Measurements from ENCODE around the gene INIP. TPM values are rescaled to one million over a fixed set of nuclear protein-coding genes. Genes with fewer than 3 reads are reported as not detected.

INIP gene
- polyA plus RNA-seq, 1 experiment = 29.2 TPM

- CTCF ChIA-PET = no interaction called here
- no peak for TF ChIP-seq CTCF (IDR thresholded peaks at IDR 0.05; ENCODE audit: low read depth, low read length)
- Histone ChIP-seq H3K9me3 (ENCODE audit: control insufficient read depth, insufficient read depth, low read length) (no peaks in the 10 kb centered on the region; the same call in 1 of the 2 replicates), H3K27me3 (ENCODE audit: control insufficient read depth, insufficient read depth, low read length) (no peaks in the 10 kb centered on the region), H3K4me3 (ENCODE audit: low read depth, low read length) (no peak overlapping the region), H3K27ac (ENCODE audit: low read depth, low read length) (no peak overlapping the region)
- POLR2A ChIA-PET = no interaction called here
- no peak for DNase-seq (ENCODE audit: low read depth, low spot score)
Measured at GRCh38 chr9:112659906-112660305, 58.0 kb downstream of the INIP start.

GRCh38 chr9:112655668-112656067 lies 62.2 kb downstream of the INIP start:
- CTCF ChIA-PET = no interaction called here
- no peak overlapping the region for H3K27ac ChIP-seq (ENCODE audit: low read depth, low read length)
- H3K27me3 ChIP-seq (ENCODE audit: control insufficient read depth, insufficient read depth, low read length) = no peaks in the 10 kb centered on the region
- H3K4me3 ChIP-seq (ENCODE audit: low read depth, low read length) = no peak overlapping the region
- TF ChIP-seq CTCF (IDR thresholded peaks at IDR 0.05; ENCODE audit: low read depth, low read length) = no peak
- no peak for DNase-seq (ENCODE audit: low read depth, low spot score)
- POLR2A ChIA-PET = no interaction called here
- no peaks in the 10 kb centered on the region; the same call in 1 of the 2 replicates for H3K9me3 ChIP-seq (ENCODE audit: control insufficient read depth, insufficient read depth, low read length)

DNA sequence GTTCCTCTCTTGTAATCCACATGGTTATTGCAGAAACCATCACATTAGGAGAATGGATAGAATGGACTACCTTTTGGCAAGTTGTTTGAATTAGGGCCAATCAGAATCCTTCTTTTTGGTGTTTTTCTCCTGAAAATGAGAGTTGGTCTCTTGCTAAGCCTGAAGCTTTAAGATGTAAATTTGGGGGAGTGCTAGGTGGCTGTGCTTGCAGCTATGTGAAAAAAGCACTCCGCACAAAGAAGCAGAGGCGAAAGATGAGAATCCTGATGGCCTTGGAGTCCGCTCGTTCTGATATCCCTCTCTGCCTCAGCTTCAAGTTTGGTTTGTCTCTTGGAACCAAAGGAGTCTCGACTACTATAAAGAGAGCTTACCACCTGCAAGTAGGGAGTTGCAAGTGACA lies 63.6 kb downstream of the INIP start:
- no peak for DNase-seq (ENCODE audit: low read depth, low spot score)
- Histone ChIP-seq H3K27me3 (ENCODE audit: control insufficient read depth, insufficient read depth, low read length) (no peaks in the 10 kb centered on the region), H3K4me3 (ENCODE audit: low read depth, low read length) (no peak overlapping the region), H3K9me3 (ENCODE audit: control insufficient read depth, insufficient read depth, low read length) (no peaks in the 10 kb centered on the region; the same call in 1 of the 2 replicates), H3K27ac (ENCODE audit: low read depth, low read length) (no peak overlapping the region)
- CTCF ChIA-PET = no interaction called here
- TF ChIP-seq CTCF (IDR thresholded peaks at IDR 0.05; ENCODE audit: low read depth, low read length) = no peak
- POLR2A ChIA-PET = no interaction called here

GRCh38 chr9:112648624-112649023 lies 69.3 kb downstream of the INIP start:
- POLR2A ChIA-PET = no interaction called here
- H3K27ac ChIP-seq (ENCODE audit: low read depth, low read length) = no peak overlapping the region
- CTCF ChIA-PET = no interaction called here
- DNase-seq (ENCODE audit: low read depth, low spot score) = no peak
- H3K9me3 ChIP-seq (ENCODE audit: control insufficient read depth, insufficient read depth, low read length) = no peaks in the 10 kb centered on the region
- TF ChIP-seq CTCF (IDR thresholded peaks at IDR 0.05; ENCODE audit: low read depth, low read length) = no peak
- H3K4me3 ChIP-seq (ENCODE audit: low read depth, low read length) = no peak overlapping the region
- no peaks in the 10 kb centered on the region for H3K27me3 ChIP-seq (ENCODE audit: control insufficient read depth, insufficient read depth, low read length)

DNA sequence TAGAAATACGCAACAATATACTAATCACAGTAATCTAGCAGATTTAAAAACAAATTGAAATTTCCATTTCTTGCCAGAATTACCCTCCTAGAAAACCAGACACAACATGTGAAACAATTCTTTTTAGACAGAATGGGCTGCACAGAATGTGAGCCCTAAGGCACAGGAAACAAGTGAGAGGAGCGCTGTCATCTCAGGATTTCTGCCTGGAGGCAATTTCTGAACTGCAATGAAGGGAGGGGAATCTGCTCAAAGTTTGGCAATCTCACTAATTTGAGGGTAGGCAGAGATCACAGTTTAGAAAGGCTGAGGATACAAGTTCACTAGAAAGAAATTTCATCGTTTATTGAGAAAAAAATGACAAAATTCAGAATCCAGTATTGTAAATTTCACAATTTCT lies 70.3 kb downstream of the INIP start:
- Histone ChIP-seq H3K9me3 (ENCODE audit: control insufficient read depth, insufficient read depth, low read length) (no peaks in the 10 kb centered on the region), H3K4me3 (ENCODE audit: low read depth, low read length) (no peak overlapping the region), H3K27me3 (ENCODE audit: control insufficient read depth, insufficient read depth, low read length) (no peaks in the 10 kb centered on the region), H3K27ac (ENCODE audit: low read depth, low read length) (no peak overlapping the region)
- TF ChIP-seq CTCF (IDR thresholded peaks at IDR 0.05; ENCODE audit: low read depth, low read length) = no peak
- ChIA-PET CTCF (no interaction called here), POLR2A (no interaction called here)
- no peak for DNase-seq (ENCODE audit: low read depth, low spot score)

All from AG04450 (cell line).